ENCODE results near the gene DOK5.

GRCh38 chr20:54649511-54649962 is 174.1 kb downstream of the DOK5 start:
- TF ChIP-seq, protein P1, sequence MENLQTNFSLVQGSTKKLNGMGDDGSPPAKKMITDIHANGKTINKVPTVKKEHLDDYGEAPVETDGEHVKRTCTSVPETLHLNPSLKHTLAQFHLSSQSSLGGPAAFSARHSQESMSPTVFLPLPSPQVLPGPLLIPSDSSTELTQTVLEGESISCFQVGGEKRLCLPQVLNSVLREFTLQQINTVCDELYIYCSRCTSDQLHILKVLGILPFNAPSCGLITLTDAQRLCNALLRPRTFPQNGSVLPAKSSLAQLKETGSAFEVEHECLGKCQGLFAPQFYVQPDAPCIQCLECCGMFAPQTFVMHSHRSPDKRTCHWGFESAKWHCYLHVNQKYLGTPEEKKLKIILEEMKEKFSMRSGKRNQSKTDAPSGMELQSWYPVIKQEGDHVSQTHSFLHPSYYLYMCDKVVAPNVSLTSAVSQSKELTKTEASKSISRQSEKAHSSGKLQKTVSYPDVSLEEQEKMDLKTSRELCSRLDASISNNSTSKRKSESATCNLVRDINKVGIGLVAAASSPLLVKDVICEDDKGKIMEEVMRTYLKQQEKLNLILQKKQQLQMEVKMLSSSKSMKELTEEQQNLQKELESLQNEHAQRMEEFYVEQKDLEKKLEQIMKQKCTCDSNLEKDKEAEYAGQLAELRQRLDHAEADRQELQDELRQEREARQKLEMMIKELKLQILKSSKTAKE (IDR thresholded peaks at IDR 0.05; ENCODE audit: low read depth, poor library complexity, severe bottlenecking): no peak
- TF ChIP-seq NFIC (IDR thresholded peaks at IDR 0.05; ENCODE audit: low read depth, low read length) (no peak), PAX8 (IDR thresholded peaks at IDR 0.05) (no peak), CTCF (IDR thresholded peaks at IDR 0.05 in 2 of 3, conservative IDR thresholded peaks at IDR 0.05 in 1 of 3; ENCODE audit: control insufficient read depth in 2 of 3, extremely low read depth in 1 of 3, insufficient read depth in 1 of 3, low read depth in 3 of 3, low read length in 3 of 3) (peak; percentile 74 to 80 (median 76))
- TF ChIP-seq, protein P2, sequence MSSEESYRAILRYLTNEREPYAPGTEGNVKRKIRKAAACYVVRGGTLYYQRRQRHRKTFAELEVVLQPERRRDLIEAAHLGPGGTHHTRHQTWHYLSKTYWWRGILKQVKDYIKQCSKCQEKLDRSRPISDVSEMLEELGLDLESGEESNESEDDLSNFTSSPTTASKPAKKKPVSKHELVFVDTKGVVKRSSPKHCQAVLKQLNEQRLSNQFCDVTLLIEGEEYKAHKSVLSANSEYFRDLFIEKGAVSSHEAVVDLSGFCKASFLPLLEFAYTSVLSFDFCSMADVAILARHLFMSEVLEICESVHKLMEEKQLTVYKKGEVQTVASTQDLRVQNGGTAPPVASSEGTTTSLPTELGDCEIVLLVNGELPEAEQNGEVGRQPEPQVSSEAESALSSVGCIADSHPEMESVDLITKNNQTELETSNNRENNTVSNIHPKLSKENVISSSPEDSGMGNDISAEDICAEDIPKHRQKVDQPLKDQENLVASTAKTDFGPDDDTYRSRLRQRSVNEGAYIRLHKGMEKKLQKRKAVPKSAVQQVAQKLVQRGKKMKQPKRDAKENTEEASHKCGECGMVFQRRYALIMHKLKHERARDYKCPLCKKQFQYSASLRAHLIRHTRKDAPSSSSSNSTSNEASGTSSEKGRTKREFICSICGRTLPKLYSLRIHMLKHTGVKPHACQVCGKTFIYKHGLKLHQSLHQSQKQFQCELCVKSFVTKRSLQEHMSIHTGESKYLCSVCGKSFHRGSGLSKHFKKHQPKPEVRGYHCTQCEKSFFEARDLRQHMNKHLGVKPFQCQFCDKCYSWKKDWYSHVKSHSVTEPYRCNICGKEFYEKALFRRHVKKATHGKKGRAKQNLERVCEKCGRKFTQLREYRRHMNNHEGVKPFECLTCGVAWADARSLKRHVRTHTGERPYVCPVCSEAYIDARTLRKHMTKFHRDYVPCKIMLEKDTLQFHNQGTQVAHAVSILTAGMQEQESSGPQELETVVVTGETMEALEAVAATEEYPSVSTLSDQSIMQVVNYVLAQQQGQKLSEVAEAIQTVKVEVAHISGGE (CRISPR knock-in tag; IDR thresholded peaks at IDR 0.05): no peak
